GM23338 (cell line): Measurements from ENCODE around the gene FRMD4A. TPM values are rescaled to one million over a fixed set of nuclear protein-coding genes. Genes with fewer than 3 reads are reported as not detected.

Experiments used
- CREB1 ChIP-seq: fragments of 250-450 bp; sonication (Bioruptor Pico); IDR thresholded peaks from 2 replicates; pipeline ENCODE4 v1.5.0; 2020; ENCODE audit warnings: low read depth, mild to moderate bottlenecking, moderate library complexity
- EZH2 ChIP-seq: fragments of 200-600 bp; sonication (generic); IDR thresholded peaks from one replicate; pipeline ENCODE4 v1.8.0; 2017; ENCODE audit warnings: antibody characterized with exemption, mild to moderate bottlenecking, low read depth; ENCODE audit not compliant: unreplicated experiment
- EZH2phosphoT487 ChIP-seq: fragments of 200-600 bp; sonication (generic); IDR thresholded peaks from one replicate; pipeline ENCODE4 v1.8.1; 2018; ENCODE audit warnings: antibody characterized with exemption; ENCODE audit not compliant: unreplicated experiment
- REST ChIP-seq: IDR thresholded peaks from one replicate; pipeline ENCODE4 v1.6.1; 2018; ENCODE audit warnings: antibody characterized with exemption; ENCODE audit not compliant: unreplicated experiment
- STAT1 ChIP-seq: IDR thresholded peaks from one replicate; pipeline ENCODE4 v1.6.1; 2016; ENCODE audit warnings: antibody characterized with exemption; ENCODE audit not compliant: unreplicated experiment
- ZNF114 ChIP-seq: fragments of 250-450 bp; sonication (Bioruptor Pico); IDR thresholded peaks from 2 replicates; pipeline ENCODE4 v1.5.0; 2020; ENCODE audit warnings: mild to moderate bottlenecking, moderate library complexity
- ZNF331 ChIP-seq: fragments of 250-450 bp; sonication (Bioruptor Pico); IDR thresholded peaks from 2 replicates; pipeline ENCODE4 v1.5.0; 2020; ENCODE audit warnings: low read depth, mild to moderate bottlenecking, moderate library complexity
- polyA plus RNA-seq: library from polyadenylated mRNA; unstranded; fragments of >200 nt; fragmentation: Nextera tagmentation; extraction: Ambion mirVana; gene quantifications from 2 replicates; pipeline ENCODE4 v1.2.1, GENCODE V29; 2016
- total RNA-seq: library from RNA; depleted of rRNA; stranded (reverse); fragments of >200 nt; shearing (Covaris generic); gene quantifications from 2 replicates; pipeline ENCODE4 v1.2.3, GENCODE V29; 2014
- TF ChIP-seq, protein P1 (sequence below): fragments of 250-450 bp; sonication (Bioruptor Pico); IDR thresholded peaks from 2 replicates; pipeline ENCODE4 v1.5.0; 2020; ENCODE audit warnings: mild to moderate bottlenecking, moderate library complexity

The FRMD4A gene
- total and polyA plus RNA-seq, 2 experiments from 2014 or later, result 14.0 to 20.1 TPM

- TF ChIP-seq, protein P1, sequence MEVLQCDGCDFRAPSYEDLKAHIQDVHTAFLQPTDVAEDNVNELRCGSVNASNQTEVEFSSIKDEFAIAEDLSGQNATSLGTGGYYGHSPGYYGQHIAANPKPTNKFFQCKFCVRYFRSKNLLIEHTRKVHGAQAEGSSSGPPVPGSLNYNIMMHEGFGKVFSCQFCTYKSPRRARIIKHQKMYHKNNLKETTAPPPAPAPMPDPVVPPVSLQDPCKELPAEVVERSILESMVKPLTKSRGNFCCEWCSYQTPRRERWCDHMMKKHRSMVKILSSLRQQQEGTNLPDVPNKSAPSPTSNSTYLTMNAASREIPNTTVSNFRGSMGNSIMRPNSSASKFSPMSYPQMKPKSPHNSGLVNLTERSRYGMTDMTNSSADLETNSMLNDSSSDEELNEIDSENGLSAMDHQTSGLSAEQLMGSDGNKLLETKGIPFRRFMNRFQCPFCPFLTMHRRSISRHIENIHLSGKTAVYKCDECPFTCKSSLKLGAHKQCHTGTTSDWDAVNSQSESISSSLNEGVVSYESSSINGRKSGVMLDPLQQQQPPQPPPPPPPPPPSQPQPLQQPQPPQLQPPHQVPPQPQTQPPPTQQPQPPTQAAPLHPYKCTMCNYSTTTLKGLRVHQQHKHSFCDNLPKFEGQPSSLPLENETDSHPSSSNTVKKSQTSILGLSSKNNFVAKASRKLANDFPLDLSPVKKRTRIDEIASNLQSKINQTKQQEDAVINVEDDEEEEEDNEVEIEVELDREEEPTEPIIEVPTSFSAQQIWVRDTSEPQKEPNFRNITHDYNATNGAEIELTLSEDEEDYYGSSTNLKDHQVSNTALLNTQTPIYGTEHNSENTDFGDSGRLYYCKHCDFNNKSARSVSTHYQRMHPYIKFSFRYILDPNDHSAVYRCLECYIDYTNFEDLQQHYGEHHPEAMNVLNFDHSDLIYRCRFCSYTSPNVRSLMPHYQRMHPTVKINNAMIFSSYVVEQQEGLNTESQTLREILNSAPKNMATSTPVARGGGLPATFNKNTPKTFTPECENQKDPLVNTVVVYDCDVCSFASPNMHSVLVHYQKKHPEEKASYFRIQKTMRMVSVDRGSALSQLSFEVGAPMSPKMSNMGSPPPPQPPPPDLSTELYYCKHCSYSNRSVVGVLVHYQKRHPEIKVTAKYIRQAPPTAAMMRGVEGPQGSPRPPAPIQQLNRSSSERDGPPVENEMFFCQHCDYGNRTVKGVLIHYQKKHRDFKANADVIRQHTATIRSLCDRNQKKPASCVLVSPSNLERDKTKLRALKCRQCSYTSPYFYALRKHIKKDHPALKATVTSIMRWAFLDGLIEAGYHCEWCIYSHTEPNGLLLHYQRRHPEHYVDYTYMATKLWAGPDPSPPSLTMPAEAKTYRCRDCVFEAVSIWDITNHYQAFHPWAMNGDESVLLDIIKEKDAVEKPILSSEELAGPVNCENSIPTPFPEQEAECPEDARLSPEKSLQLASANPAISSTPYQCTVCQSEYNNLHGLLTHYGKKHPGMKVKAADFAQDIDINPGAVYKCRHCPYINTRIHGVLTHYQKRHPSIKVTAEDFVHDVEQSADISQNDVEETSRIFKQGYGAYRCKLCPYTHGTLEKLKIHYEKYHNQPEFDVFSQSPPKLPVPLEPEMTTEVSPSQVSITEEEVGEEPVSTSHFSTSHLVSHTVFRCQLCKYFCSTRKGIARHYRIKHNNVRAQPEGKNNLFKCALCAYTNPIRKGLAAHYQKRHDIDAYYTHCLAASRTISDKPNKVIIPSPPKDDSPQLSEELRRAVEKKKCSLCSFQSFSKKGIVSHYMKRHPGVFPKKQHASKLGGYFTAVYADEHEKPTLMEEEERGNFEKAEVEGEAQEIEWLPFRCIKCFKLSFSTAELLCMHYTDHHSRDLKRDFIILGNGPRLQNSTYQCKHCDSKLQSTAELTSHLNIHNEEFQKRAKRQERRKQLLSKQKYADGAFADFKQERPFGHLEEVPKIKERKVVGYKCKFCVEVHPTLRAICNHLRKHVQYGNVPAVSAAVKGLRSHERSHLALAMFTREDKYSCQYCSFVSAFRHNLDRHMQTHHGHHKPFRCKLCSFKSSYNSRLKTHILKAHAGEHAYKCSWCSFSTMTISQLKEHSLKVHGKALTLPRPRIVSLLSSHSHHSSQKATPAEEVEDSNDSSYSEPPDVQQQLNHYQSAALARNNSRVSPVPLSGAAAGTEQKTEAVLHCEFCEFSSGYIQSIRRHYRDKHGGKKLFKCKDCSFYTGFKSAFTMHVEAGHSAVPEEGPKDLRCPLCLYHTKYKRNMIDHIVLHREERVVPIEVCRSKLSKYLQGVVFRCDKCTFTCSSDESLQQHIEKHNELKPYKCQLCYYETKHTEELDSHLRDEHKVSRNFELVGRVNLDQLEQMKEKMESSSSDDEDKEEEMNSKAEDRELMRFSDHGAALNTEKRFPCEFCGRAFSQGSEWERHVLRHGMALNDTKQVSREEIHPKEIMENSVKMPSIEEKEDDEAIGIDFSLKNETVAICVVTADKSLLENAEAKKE (CRISPR knock-in tag), result no peak
- TF ChIP-seq REST, result no peak
- no peak for TF ChIP-seq EZH2
- no peak for TF ChIP-seq ZNF331 (CRISPR knock-in tag)
- no peak for TF ChIP-seq ZNF114 (CRISPR knock-in tag)
- no peak for TF ChIP-seq EZH2phosphoT487
- no peak for TF ChIP-seq STAT1
- no peak for TF ChIP-seq CREB1 (CRISPR knock-in tag)
These were observed 343.3 kb downstream of the FRMD4A start (continued) for GRCh38 chr10:13987446-13987845.
